Activated CD4-positive, alpha-beta T cell treated with anti-CD3 and anti-CD28 coated beads, Interleukin-2, amount 50 U/mL, for 48 hours (primary cell): ENCODE measurements around the gene MRPL40.

Source experiments
- DNase-seq, 2 experiments: peaks; one replicate each; pipeline ENCODE4 v3.0.0-alpha.2; 2020

The MRPL40 gene

GRCh38 chr22:19463491-19464469 is 31.4 kb downstream of the MRPL40 start:
- no peak for DNase-seq

- DNase-seq: no peak
Observed at GRCh38 chr22:19464546-19464945, 32.2 kb downstream of the MRPL40 start.

GRCh38 chr22:19464975-19465374 is 32.6 kb downstream of the MRPL40 start:
- no peak for DNase-seq

- DNase-seq: no peak
Observed at GRCh38 chr22:19466126-19466716, 33.9 kb downstream of the MRPL40 start.

- DNase-seq: no peak
Observed at GRCh38 chr22:19466848-19467752, 34.8 kb downstream of the MRPL40 start.

GRCh38 chr22:19467912-19468311 is 35.6 kb downstream of the MRPL40 start:
- no peak for DNase-seq

- no peak for DNase-seq
Observed at GRCh38 chr22:19469421-19469820, 37.1 kb downstream of the MRPL40 start.

GRCh38 chr22:19470010-19470409 is 37.7 kb downstream of the MRPL40 start:
- DNase-seq: no peak

- no peak for DNase-seq
Observed at GRCh38 chr22:19471572-19471971, 39.2 kb downstream of the MRPL40 start.

- DNase-seq: no peak
Observed at GRCh38 chr22:19472233-19472632, 39.9 kb downstream of the MRPL40 start.

- DNase-seq: no peak
Observed at GRCh38 chr22:19473578-19473977, 41.2 kb downstream of the MRPL40 start.

- no peak for DNase-seq
Observed at GRCh38 chr22:19476023-19476422, 43.7 kb downstream of the MRPL40 start.

GRCh38 chr22:19477321-19478044 is 45.1 kb downstream of the MRPL40 start:
- DNase-seq: no peak

GRCh38 chr22:19478045-19478900 is 45.9 kb downstream of the MRPL40 start:
- peak in 1 of 2 experiments; percentile 12 for DNase-seq

GRCh38 chr22:19478901-19479354 is 46.6 kb downstream of the MRPL40 start, which contains the start of gene UFD1:
Gene UFD1, minus strand, starts transcription at chr22:19479193. Its CDS starts 108 bp downstream, at chr22:19479085.
- peak; percentile 76 to 83 for DNase-seq

- DNase-seq: peak; percentile 92 to 95
Observed at GRCh38 chr22:19479355-19480172, 47.2 kb downstream of the MRPL40 start, which contains the start of gene CDC45. Gene CDC45, plus strand, starts transcription at chr22:19479920. Its CDS starts 49 bp downstream, at chr22:19479969.

- DNase-seq: no peak
Observed at GRCh38 chr22:19480173-19480568, 47.8 kb downstream of the MRPL40 start.

- DNase-seq: no peak
Observed at GRCh38 chr22:19480789-19481188, 48.4 kb downstream of the MRPL40 start.

- no peak for DNase-seq
Observed at GRCh38 chr22:19482297-19482696, 50.0 kb downstream of the MRPL40 start.
